Measurements from ENCODE around the gene APLP2.
"Not testable (repeated sequence)": the region's sequence is repeated elsewhere in the genome, so short reads cannot be mapped to it uniquely, and the experiment has no call there.

Gene APLP2

DNA sequence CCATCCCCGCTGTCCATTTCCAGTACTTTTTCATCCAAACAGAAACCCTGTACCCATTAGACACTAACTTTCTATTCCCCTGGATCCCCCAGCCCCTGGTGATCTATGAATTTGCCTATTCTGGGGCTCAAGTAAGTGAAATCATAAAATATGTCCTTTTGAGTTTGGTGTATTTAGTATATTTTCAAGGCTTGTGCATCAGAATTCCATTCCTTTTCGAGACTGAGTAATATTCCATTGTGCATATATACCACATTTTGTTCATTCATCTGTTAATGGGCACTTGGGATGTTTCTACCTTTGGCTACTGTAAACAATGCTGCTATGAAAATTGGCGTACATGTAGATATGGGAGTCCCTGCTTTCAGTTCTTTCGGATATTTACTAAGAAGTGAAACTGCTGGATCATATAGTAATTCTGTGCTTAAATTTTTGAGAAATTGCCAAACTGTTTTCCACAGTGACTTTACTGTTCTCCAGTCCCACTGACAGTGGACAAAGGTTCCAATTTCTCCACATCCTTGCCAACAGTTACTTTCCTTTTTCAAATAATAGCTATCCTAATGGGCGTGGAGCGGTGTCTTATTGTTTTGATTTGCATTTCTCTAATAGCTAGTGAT lies 16.1 kb downstream of the APLP2 start:
- in situ Hi-C loops (cut with MboI; ENCODE audit: low sequenced_read_pairs, unreplicated experiment), result no loop called here
- DNase-seq (ENCODE audit: low spot score), result no peak
- TF ChIP-seq, protein P1, sequence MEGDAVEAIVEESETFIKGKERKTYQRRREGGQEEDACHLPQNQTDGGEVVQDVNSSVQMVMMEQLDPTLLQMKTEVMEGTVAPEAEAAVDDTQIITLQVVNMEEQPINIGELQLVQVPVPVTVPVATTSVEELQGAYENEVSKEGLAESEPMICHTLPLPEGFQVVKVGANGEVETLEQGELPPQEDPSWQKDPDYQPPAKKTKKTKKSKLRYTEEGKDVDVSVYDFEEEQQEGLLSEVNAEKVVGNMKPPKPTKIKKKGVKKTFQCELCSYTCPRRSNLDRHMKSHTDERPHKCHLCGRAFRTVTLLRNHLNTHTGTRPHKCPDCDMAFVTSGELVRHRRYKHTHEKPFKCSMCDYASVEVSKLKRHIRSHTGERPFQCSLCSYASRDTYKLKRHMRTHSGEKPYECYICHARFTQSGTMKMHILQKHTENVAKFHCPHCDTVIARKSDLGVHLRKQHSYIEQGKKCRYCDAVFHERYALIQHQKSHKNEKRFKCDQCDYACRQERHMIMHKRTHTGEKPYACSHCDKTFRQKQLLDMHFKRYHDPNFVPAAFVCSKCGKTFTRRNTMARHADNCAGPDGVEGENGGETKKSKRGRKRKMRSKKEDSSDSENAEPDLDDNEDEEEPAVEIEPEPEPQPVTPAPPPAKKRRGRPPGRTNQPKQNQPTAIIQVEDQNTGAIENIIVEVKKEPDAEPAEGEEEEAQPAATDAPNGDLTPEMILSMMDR (IDR thresholded peaks at IDR 0.05; ENCODE audit: borderline replicate concordance, control extremely low read depth, extremely low read depth, insufficient read depth, missing control alignments), result no peak

DNA sequence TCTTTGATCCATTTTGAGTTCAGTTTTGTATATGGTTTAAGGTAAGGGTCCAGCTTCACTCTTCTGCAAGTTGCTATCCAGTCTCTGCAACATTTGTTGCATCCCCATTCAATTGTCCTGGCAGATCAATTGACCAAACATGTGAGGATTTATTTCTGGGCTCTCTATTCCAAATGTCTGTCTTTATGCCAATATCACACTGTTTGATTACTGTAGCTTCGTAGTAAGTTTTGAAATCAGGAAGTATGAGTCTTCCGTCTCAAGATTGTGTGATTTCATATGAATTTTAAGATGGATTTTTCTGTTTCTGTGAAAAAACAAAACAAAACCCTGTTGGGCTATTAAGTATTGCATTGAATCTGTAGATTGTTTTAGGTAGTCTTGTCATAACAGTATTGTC lies 17.0 kb downstream of the APLP2 start:
- no peak for DNase-seq (ENCODE audit: low spot score)
- in situ Hi-C loops (cut with MboI; ENCODE audit: low sequenced_read_pairs, unreplicated experiment), result no loop called here

DNA sequence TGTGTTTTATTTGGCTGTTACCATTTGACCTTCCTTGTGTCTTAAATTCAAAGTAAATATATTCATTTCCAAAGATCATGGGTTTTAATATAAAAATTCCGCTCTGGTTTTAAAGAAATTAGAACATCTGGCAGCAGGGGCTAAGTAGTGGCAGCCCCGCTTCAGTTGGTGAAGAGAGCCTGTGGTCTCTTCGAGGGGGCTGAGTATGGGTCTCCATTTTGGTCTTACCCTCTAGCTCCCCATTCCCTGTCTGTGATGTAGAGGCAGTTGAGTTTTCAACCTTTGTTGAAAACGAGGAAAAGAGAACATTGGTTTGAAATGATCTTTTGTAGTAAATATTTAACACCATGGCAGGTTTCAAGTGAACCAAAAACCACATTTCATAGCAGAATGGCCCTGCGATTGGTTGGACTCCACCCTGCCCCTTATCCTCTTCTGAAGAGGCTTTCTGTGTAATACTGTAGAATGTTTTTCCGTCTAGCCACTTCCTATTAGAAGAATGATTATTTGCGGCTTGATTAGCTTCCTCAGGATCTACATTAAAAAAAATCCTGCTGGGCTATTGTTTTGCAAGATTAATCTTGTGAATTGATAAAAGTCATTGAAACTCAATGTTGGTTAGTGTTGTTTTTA lies 17.7 kb downstream of the APLP2 start:
- TF ChIP-seq, protein P1 (IDR thresholded peaks at IDR 0.05; ENCODE audit: borderline replicate concordance, control extremely low read depth, extremely low read depth, insufficient read depth, missing control alignments), result no peak
- DNase-seq (ENCODE audit: low spot score), result no peak
- in situ Hi-C loops (cut with MboI; ENCODE audit: low sequenced_read_pairs, unreplicated experiment), result no loop called here

More for the DNA sequence above, 17.0 kb downstream of the APLP2 start:
- TF ChIP-seq, protein P1 (IDR thresholded peaks at IDR 0.05; ENCODE audit: borderline replicate concordance, control extremely low read depth, extremely low read depth, insufficient read depth, missing control alignments), result no peak

DNA sequence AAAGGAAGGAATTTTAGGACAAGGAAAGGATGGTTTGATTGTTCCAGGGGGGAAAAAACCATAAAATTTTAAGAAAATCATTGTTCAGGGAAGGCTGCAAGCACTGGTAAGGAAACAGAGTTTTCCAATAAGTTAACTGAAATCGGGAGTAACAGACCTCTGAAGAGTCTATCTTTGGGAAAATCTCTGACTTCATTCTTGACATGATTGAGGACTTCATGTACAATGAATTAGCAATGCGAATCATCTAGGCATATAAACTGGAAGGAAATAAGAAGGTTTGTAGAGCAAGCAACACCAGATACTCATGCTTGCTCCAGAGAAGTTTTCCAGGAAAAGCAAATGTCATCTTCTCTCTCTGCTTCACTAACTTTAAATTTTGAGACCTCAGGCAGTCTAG lies 18.5 kb downstream of the APLP2 start:
- DNase-seq (ENCODE audit: low spot score), result no peak
- TF ChIP-seq, protein P1 (IDR thresholded peaks at IDR 0.05; ENCODE audit: borderline replicate concordance, control extremely low read depth, extremely low read depth, insufficient read depth, missing control alignments), result no peak
- in situ Hi-C loops (cut with MboI; ENCODE audit: low sequenced_read_pairs, unreplicated experiment), result no loop called here

DNA sequence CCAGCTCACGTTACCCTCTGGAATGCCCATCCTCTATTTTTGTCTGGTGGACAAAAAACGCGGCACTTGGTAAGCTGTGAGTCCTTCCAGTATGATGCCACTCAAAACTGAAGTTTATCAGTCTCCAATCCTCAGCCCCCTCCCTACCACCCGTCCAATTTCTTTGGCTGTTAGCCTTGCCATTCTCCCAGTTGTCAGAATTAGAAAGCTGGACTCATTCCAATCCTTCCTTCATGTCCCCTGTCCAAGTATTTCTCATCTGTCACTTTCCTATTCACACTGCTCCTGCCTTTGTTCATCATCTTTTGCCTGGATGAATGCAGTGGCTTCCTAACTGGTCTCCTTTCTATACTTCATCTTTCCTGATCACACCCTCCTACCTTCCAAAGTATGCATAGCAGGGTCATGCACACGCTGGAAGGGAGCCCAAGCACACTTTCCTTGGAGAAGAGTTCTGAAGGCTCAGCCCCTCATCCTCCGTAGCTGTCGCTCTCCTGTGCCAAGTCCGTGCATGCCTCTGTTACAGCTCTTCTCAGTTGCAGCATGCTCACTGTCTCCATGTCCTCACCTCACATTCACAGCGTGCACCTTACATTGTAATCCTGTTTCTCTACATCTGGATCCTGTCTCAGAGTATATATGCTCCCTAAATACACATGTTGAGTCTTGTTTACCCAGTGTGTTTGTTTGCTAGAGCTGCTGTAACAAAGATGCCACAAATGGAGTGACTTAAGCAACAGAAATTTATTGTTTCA lies 19.4 kb downstream of the APLP2 start:
- no peak for DNase-seq (ENCODE audit: low spot score)
- TF ChIP-seq, protein P1 (IDR thresholded peaks at IDR 0.05; ENCODE audit: borderline replicate concordance, control extremely low read depth, extremely low read depth, insufficient read depth, missing control alignments), result no peak
- in situ Hi-C loops (cut with MboI; ENCODE audit: low sequenced_read_pairs, unreplicated experiment), result no loop called here

DNA sequence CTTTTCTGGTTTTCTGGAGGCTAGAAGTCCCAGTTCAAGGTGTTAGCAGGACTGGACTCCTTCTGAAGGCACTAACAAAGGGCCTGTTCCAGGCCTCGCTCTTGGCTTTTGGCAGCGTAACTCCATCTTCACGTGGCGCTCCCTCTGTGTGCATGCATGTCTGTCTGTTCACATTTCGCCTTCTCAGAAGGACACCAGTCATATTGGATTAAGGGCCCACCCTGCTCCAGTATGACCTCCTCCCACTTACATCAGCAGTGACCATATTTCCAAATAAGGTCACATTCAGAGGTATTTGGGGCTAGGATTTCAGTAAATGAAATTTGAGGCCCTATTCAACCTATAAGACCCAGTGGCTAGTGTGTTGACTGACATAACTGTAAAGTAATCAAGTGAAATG lies 20.0 kb downstream of the APLP2 start:
- in situ Hi-C loops (cut with MboI; ENCODE audit: low sequenced_read_pairs, unreplicated experiment), result no loop called here
- TF ChIP-seq, protein P1 (IDR thresholded peaks at IDR 0.05; ENCODE audit: borderline replicate concordance, control extremely low read depth, extremely low read depth, insufficient read depth, missing control alignments), result no peak
- no peak for DNase-seq (ENCODE audit: low spot score)

DNA sequence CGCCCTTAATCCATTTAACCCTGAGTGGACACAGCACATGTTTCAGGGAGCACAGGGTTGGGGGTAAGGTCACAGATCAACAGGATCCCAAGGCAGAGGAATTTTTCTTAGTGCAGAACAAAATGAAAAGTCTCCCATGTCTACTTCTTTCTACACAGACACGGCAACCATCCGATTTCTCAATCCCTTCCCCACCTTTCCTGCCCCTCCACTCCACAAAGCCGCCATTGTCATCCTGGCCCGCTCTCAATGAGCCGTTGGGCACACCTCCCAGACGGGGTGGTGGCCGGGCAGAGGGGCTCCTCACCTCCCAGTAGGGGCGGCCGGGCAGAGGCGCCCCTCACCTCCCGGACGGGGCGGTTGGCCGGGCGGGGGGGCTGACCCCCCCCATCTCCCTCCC lies 20.8 kb downstream of the APLP2 start:
- DNase-seq (ENCODE audit: low spot score); in situ Hi-C loops (cut with MboI; ENCODE audit: low sequenced_read_pairs, unreplicated experiment): not testable (repeated sequence)

DNA sequence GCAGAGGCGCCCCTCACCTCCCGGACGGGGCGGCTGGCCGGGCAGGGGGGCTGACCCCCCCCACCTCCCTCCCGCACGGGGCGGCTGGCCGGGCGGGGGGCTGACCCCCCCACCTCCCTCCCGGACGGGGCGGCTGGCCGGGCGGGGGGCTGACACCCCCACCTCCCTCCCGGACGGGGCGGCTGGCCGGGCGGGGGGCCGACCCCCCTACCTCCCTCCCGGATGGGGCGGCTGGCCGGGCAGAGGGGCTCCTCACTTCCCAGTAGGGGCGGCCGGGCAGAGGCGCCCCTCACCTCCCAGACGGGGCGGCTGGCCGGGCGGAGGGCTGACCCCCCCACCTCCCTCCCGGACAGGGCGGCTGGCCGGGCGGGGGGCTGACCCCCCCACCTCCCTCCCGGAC lies 21.5 kb downstream of the APLP2 start:
- DNase-seq (ENCODE audit: low spot score); in situ Hi-C loops (cut with MboI; ENCODE audit: low sequenced_read_pairs, unreplicated experiment): not testable (repeated sequence)

Data from GM13976 (cell line).